GM23248 (cell line): Measurements from ENCODE around the gene TRPV4. TPM values are rescaled to one million over a fixed set of nuclear protein-coding genes. Genes with fewer than 3 reads are reported as not detected.

ENCODE experiments used
- DNase-seq: peaks from one replicate; pipeline ENCODE4 v3.0.0-alpha.2; 2015
- H2AFZ ChIP-seq: fragments of 200-600 bp; sonication (generic); 2 replicates; pipeline ENCODE4 v1.6.1; 2016; ENCODE audit warnings: antibody characterized with exemption
- H3F3A ChIP-seq: fragments of 200-600 bp; sonication (generic); 2 replicates; pipeline ENCODE4 v1.6.1; 2016; ENCODE audit warnings: mild to moderate bottlenecking, antibody characterized with exemption, mixed run types; ENCODE audit not compliant: insufficient read depth
- H3K27ac ChIP-seq: fragments of 200-600 bp; sonication (generic); 2 replicates; pipeline ENCODE4 v1.5.1; 2016; ENCODE audit warnings: mild to moderate bottlenecking
- H3K27me3 ChIP-seq: fragments of 200-600 bp; sonication (generic); replicated peaks from 2 replicates; pipeline ENCODE4 v1.6.1; 2016; ENCODE audit warnings: mild to moderate bottlenecking; ENCODE audit not compliant: insufficient read depth
- H3K36me3 ChIP-seq: fragments of 200-600 bp; sonication (generic); 2 replicates; pipeline ENCODE4 v1.6.1; 2016; ENCODE audit warnings: low read depth, mild to moderate bottlenecking
- H3K4me1 ChIP-seq: fragments of 200-600 bp; sonication (generic); 2 replicates; pipeline ENCODE4 v1.6.1; 2016; ENCODE audit warnings: mild to moderate bottlenecking; ENCODE audit not compliant: insufficient read depth
- H3K4me2 ChIP-seq: fragments of 200-600 bp; sonication (generic); one replicate; pipeline ENCODE4 v1.6.1; 2016; ENCODE audit warnings: mild to moderate bottlenecking; ENCODE audit not compliant: unreplicated experiment
- H3K4me3 ChIP-seq: fragments of 200-600 bp; sonication (generic); 2 replicates; pipeline ENCODE4 v1.5.1; 2016; ENCODE audit warnings: mild to moderate bottlenecking
- H3K79me2 ChIP-seq: fragments of 200-600 bp; sonication (generic); 2 replicates; pipeline ENCODE4 v1.6.1; 2016; ENCODE audit warnings: mild to moderate bottlenecking; ENCODE audit not compliant: insufficient read depth
- H3K9ac ChIP-seq: fragments of 200-600 bp; sonication (generic); 2 replicates; pipeline ENCODE4 v1.6.1; 2016; ENCODE audit warnings: mild to moderate bottlenecking
- H3K9me2 ChIP-seq: fragments of 200-600 bp; sonication (generic); 2 replicates; pipeline ENCODE4 v1.6.1; 2016; ENCODE audit warnings: mixed run types, mild to moderate bottlenecking, moderate library complexity; ENCODE audit not compliant: insufficient read depth
- H3K9me3 ChIP-seq: fragments of 200-600 bp; sonication (generic); one replicate; pipeline ENCODE4 v1.6.1; 2017; ENCODE audit warnings: low read depth
- H4K20me1 ChIP-seq: fragments of 200-600 bp; sonication (generic); 2 replicates; pipeline ENCODE4 v1.6.0; 2016; ENCODE audit not compliant: insufficient read depth
- EZH2 ChIP-seq: fragments of 200-600 bp; sonication (generic); IDR thresholded peaks from 2 replicates; pipeline ENCODE4 v1.6.1; 2018; ENCODE audit warnings: antibody characterized with exemption, mild to moderate bottlenecking; ENCODE audit not compliant: insufficient read depth, poor library complexity, severe bottlenecking
- EZH2phosphoT487 ChIP-seq: fragments of 200-600 bp; sonication (generic); IDR thresholded peaks from 2 replicates; pipeline ENCODE4 v1.6.1; 2018; ENCODE audit warnings: antibody characterized with exemption, moderate library complexity, mild to moderate bottlenecking, low read depth; ENCODE audit not compliant: insufficient read depth
- WGBS, 2 experiments: methylation state at CpG; one replicate each; pipeline ENCODE4 v1.1.6; 2015 to 2017; ENCODE audit warnings: low lambda C conversion rate in 2 of 2, low coverage in 1 of 2; ENCODE audit errors: missing lambda C conversion rate in 2 of 2; 5-methylcytosine and 5-hydroxymethylcytosine counted together
- in situ Hi-C: fragments of 300-500 bp; cut with MboI; formaldehyde crosslinking; loops from 2 replicates; pipeline ENCODE4 v1.15.0; 2020
- polyA plus RNA-seq: library from polyadenylated mRNA; unstranded; fragments of >200 nt; fragmentation: Nextera tagmentation; extraction: Ambion mirVana; gene quantifications from 2 replicates; pipeline ENCODE4 v1.2.1, GENCODE V29; 2016
- total RNA-seq: library from RNA; depleted of rRNA; stranded (reverse); fragments of >200 nt; shearing (Covaris generic); gene quantifications from 2 replicates; pipeline ENCODE4 v1.2.3, GENCODE V29; 2014

TRPV4 gene
- total and polyA plus RNA-seq, 2 experiments from 2014 or later: 0.65 to 2.6 TPM

DNA sequence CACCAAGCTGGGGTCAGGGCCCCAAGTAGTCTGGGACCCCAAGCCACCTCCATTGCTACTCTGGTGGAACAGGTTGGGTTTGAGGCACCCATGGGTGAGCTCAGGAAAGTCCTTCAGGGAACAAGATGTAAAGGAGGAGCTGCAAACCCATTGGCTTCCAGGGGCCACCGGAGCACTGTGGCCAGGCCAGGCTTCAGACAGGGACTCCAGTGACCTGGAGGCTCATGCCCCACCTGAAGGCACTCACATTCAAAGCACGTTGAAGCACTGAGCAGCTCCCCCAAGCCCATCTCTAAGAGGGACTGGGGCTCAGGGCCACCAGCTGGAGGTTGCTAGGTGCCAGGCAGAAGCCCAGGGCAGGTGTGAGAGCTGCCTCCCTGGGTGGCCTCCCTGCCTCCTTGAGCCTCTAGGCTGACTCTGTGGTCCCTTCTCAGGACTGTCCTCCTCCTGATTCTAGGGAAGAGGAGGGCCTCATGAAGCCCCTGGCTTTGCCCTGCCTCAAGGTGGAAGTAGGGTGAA, 70.5 kb downstream of the TRPV4 start:
- Histone ChIP-seq H3K4me3 (no peak overlapping the region), H3K4me1 (no peaks in the 10 kb centered on the region), H3K36me3 (no peaks in the 10 kb centered on the region), H3K79me2 (no peaks in the 10 kb centered on the region), H3K27ac (no peak overlapping the region), H3K9ac (no peak overlapping the region), H3K4me2 (no peak overlapping the region), H3K9me2 (no peaks in the 10 kb centered on the region), H2AFZ (no peak overlapping the region), H3K9me3 (no peaks in the 10 kb centered on the region), H3K27me3 (no peaks in the 10 kb centered on the region), H4K20me1 (no peaks in the 10 kb centered on the region), H3F3A (no peaks in the 10 kb centered on the region)
- no peak for DNase-seq
- TF ChIP-seq EZH2phosphoT487 (no peak), EZH2 (no peak)
- WGBS, 2 experiments: 54 to 77% methylated on average over 2 of the region's 2 CpGs
- in situ Hi-C loops: no loop called here

DNA sequence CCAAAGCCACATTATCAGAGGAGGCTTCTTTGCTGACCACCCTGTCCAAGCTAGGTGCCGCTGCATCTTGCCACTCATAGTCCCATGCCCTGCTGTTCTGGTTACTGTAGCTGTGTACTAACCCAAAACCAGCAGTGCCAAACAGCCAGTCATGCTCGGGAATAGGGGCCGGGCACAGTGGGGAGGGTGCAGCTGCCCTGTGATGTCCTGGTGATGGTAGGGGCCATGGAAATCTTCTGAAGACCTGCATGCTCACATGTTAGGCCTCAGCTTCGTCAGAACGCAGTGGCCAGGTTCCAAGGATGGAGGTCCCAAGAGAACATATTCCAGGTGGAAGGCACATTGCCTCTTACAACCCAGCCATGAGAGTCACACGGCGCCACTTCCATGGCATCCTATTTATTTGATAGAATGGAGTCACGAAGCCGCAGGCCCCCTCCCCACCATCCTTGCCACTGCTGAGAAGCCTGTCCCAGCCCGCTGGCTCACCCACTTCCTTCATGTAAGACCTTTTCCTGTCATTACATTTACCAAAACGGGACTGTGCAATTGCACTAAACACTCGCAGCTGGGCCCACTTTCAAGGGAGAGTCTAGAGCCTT, 71.0 kb downstream of the TRPV4 start:
- WGBS, 2 experiments: 87 to 88% methylated on average over 12 of the region's 12 CpGs
- H3K9me3 ChIP-seq: no peaks in the 10 kb centered on the region
- H4K20me1 ChIP-seq: no peaks in the 10 kb centered on the region
- no peaks in the 10 kb centered on the region for H3K79me2 ChIP-seq
- no peaks in the 10 kb centered on the region for H3K27me3 ChIP-seq
- in situ Hi-C loops: no loop called here
- H3K9ac ChIP-seq: no peak overlapping the region
- no peaks in the 10 kb centered on the region for H3K9me2 ChIP-seq
- H3K36me3 ChIP-seq: no peaks in the 10 kb centered on the region
- TF ChIP-seq EZH2phosphoT487 (no peak), EZH2 (no peak)
- H3K27ac ChIP-seq: no peak overlapping the region
- no peak overlapping the region for H3K4me2 ChIP-seq
- no peaks in the 10 kb centered on the region for H3F3A ChIP-seq
- no peak for DNase-seq
- H2AFZ ChIP-seq: no peak overlapping the region
- no peaks in the 10 kb centered on the region for H3K4me1 ChIP-seq
- H3K4me3 ChIP-seq: no peak overlapping the region

DNA sequence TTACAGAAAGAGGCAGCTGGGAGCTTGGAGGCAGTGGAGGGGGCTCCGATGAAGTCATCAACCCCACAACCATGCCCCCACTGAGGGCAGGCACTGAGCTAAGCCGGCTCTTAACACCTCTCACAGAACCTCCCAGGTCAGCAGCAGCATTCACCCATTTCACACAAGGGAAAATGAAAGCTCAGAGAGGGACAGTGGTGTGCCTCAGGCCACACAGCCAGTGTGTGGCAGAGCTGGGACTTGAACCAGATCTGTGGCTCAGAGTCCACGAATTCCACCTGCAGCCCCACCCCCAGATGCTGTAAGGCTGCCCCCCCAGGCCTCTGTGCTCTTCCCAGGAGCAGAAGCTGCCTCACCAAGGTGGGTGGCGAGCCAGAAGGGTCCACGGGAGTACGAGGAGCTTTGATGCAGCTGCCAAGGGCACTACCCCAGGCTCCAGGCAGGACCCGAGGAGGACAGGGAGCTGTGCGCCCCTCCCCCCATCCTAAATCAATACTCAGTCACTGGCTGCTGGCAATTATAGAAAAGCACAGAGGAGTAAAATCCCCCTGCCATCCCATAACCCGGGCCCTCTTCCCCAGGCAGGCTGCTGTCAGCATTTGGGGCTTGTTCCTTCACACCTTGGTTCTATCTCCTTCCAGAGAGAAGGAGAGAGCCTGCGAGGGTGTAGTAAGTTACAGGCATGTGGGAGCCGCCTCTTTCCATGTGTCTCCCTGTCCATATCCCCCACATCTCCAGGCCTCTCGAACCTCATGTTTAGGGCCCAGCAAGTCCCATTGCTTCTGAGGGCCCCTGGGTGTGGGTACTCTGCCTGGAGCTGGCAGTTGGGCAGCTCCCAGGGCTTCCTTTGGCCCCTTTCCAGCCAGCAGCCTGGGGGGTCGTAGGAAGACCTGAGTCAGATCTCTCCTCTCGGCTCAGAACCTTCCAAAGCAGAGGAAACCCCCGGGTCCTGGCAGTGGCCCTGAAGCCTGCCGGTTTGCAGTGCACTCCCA, 72.0 kb downstream of the TRPV4 start:
- Histone ChIP-seq H3K4me2 (no peak overlapping the region), H3K9me3 (peaks cover 3% of the 10 kb centered on the region), H3F3A (no peaks in the 10 kb centered on the region), H3K4me1 (no peaks in the 10 kb centered on the region), H3K27ac (no peak overlapping the region), H3K9me2 (no peaks in the 10 kb centered on the region), H3K36me3 (no peaks in the 10 kb centered on the region), H3K4me3 (no peak overlapping the region), H3K27me3 (no peaks in the 10 kb centered on the region), H4K20me1 (no peaks in the 10 kb centered on the region), H2AFZ (no peak overlapping the region), H3K9ac (no peak overlapping the region), H3K79me2 (no peaks in the 10 kb centered on the region)
- no peak for DNase-seq
- WGBS, 2 experiments: 62 to 66% methylated on average over 13 to 16 of the region's 16 CpGs
- TF ChIP-seq EZH2 (no peak), EZH2phosphoT487 (no peak)
- in situ Hi-C loops: no loop called here

DNA sequence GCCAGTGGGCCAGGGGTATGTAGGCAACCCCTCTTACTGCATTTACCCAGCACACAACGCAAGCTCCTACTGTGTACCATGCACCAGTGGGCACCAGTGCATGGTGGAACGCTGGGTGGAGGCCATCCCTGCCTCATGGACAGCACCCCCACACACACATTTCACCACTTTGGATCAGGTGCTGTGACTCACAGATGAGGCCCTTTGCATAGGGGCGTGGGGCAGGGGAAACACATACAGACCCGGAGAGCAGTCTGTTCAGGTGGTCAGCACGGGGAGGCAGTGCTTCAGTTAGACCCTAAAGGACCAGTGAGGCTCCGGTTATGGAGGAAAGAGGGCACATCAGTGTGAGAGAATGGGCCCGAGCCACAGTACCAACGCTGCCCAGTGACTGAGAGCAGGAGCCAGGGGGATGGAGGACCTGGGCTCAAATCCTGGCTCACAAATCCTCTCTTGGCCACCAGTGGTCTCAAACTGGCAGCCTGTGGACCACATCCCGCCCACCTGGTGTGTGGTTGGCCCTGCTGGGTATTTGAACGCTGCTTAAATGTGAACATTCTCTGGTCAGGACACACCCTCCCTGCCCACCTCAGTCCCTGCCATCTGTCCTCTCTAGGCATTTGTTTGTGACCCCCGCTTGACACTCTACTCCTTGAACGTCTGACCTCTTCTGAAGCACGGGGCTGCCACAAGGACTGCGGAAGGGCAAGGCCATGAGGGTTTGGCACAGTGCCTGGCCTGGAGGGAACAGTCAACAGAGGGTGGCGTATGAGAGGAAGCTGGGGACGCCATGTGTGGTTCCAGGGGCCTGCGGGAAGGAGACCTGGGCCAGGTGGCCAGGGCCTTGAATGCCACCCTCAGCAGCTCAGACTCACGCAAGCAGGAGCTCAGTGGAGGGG, 72.9 kb downstream of the TRPV4 start:
- no peaks in the 10 kb centered on the region for H3K4me1 ChIP-seq
- no peak for DNase-seq
- WGBS, 2 experiments: 85% methylated on average over 18 of the region's 18 CpGs
- no peak overlapping the region for H3K9ac ChIP-seq
- H3F3A ChIP-seq: no peaks in the 10 kb centered on the region
- H3K27ac ChIP-seq: no peak overlapping the region
- peaks cover 3% of the 10 kb centered on the region for H3K9me3 ChIP-seq
- TF ChIP-seq EZH2: no peak
- no peak for TF ChIP-seq EZH2phosphoT487
- no peak overlapping the region for H2AFZ ChIP-seq
- H3K9me2 ChIP-seq: no peaks in the 10 kb centered on the region
- H3K4me2 ChIP-seq: no peak overlapping the region
- H3K4me3 ChIP-seq: no peak overlapping the region
- H4K20me1 ChIP-seq: no peaks in the 10 kb centered on the region
- H3K79me2 ChIP-seq: no peaks in the 10 kb centered on the region
- in situ Hi-C loops: no loop called here
- H3K27me3 ChIP-seq: no peaks in the 10 kb centered on the region
- no peaks in the 10 kb centered on the region for H3K36me3 ChIP-seq
